SK-N-SH (cell line): Measurements from ENCODE around the gene GTF2I. TPM values are rescaled to one million over a fixed set of nuclear protein-coding genes. Genes with fewer than 3 reads are reported as not detected.
"Not testable (repeated sequence)": the region's sequence is repeated elsewhere in the genome, so short reads cannot be mapped to it uniquely, and the experiment has no call there.

Experiments
- CTCF ChIA-PET: fragments of 300-600, 350-600 bp; formaldehyde crosslinking; extraction: SDS; loops from one replicate; lab custom pipeline; 2021; lab: Yijun Ruan, JAX
- POLR2A ChIA-PET: fragments of 350-600 bp; sonication (Branson Sonifier 250); formaldehyde crosslinking; extraction: SDS; loops from one replicate; lab custom pipeline; 2020; ENCODE audit warnings: antibody characterized with exemption, inconsistent platforms; lab: Yijun Ruan, JAX
- DNase-seq: peaks from one replicate; pipeline ENCODE4 v3.0.0; 2012
- H2AFZ ChIP-seq: fragments of 200-600 bp; sonication (generic); 2 replicates; pipeline ENCODE4 v1.8.1; 2016; ENCODE audit warnings: antibody characterized with exemption, mild to moderate bottlenecking, low read depth
- H3F3A ChIP-seq: fragments of 200-600 bp; sonication (generic); replicated peaks from 2 replicates; pipeline ENCODE3; 2016; ENCODE audit warnings: antibody characterized with exemption, mild to moderate bottlenecking; ENCODE audit not compliant: insufficient read depth
- H3K27ac ChIP-seq, 2 experiments: fragments of 200-500 bp in 1 of 2; fragments of 200-600 bp in 1 of 2; sonication (Bioruptor generic) in 1 of 2; sonication (generic), shearing (Covaris generic) in 1 of 2; 2 replicates each; pipeline versions ENCODE4 v1.5.1 to v1.6.1; 2014 to 2016; ENCODE audit warnings: low read depth in 2 of 2, inconsistent platforms in 1 of 2, low read length in 1 of 2, mild to moderate bottlenecking in 1 of 2, mixed read lengths in 1 of 2
- H3K27me3 ChIP-seq: fragments of 200-600 bp; sonication (generic), shearing (Covaris generic); 2 replicates; pipeline ENCODE4 v1.6.1; 2016; ENCODE audit warnings: mixed run types; ENCODE audit not compliant: insufficient read depth
- H3K36me3 ChIP-seq, 2 experiments: fragments of 200-500 bp in 1 of 2; fragments of 200-600 bp in 1 of 2; sonication (Bioruptor generic) in 1 of 2; sonication (generic) in 1 of 2; replicated peaks in 1 of 2; 2 replicates each; pipeline versions ENCODE3 to v1.5.1; 2014 to 2016; ENCODE audit warnings: low read length in 1 of 2, mild to moderate bottlenecking in 1 of 2; ENCODE audit not compliant: insufficient read depth in 2 of 2, control insufficient read depth in 1 of 2
- H3K4me1 ChIP-seq, 2 experiments: fragments of 200-500 bp in 1 of 2; fragments of 200-600 bp in 1 of 2; sonication (Bioruptor generic) in 1 of 2; sonication (generic), shearing (Covaris generic) in 1 of 2; 2 replicates each; pipeline versions ENCODE4 v1.5.1 to v1.6.1; 2014 to 2016; ENCODE audit warnings: low read depth in 1 of 2, low read length in 1 of 2, mixed run types in 1 of 2; ENCODE audit not compliant: insufficient read depth in 2 of 2, control insufficient read depth in 1 of 2
- H3K4me2 ChIP-seq: fragments of 200-600 bp; sonication (generic), shearing (Covaris generic); 2 replicates; pipeline ENCODE4 v1.6.1; 2017; ENCODE audit warnings: mixed run types
- H3K4me3 ChIP-seq, 2 experiments: fragments of 200-500 bp in 1 of 2; fragments of 200-600 bp in 1 of 2; sonication (Bioruptor generic) in 1 of 2; sonication (generic), shearing (Covaris generic) in 1 of 2; 2 replicates each; pipeline versions ENCODE4 v1.5.1 to v1.8.1; 2014 to 2016; ENCODE audit warnings: low read depth in 2 of 2, inconsistent platforms in 1 of 2, low read length in 1 of 2, mild to moderate bottlenecking in 1 of 2, mixed read lengths in 1 of 2, moderate library complexity in 1 of 2
- H3K79me2 ChIP-seq: fragments of 200-600 bp; sonication (generic); 2 replicates; pipeline ENCODE4 v1.8.1; 2017; ENCODE audit warnings: mild to moderate bottlenecking; ENCODE audit not compliant: insufficient read depth
- H3K9ac ChIP-seq: fragments of 200-600 bp; sonication (generic); 2 replicates; pipeline ENCODE4 v1.6.1; 2017; ENCODE audit warnings: mixed run types
- H3K9me2 ChIP-seq: fragments of 200-600 bp; sonication (generic); 2 replicates; pipeline ENCODE4 v1.6.1; 2017; ENCODE audit warnings: mixed run types
- H3K9me3 ChIP-seq: fragments of 200-600 bp; sonication (generic); 2 replicates; pipeline ENCODE4 v1.6.1; 2017; ENCODE audit warnings: mixed run types, mild to moderate bottlenecking, moderate library complexity
- H4K20me1 ChIP-seq: fragments of 200-600 bp; sonication (generic); 2 replicates; pipeline ENCODE4 v1.6.1; 2017; ENCODE audit warnings: mild to moderate bottlenecking, mixed run types; ENCODE audit not compliant: insufficient read depth
- CTCF ChIP-seq: fragments of 200-600 bp; sonication (generic); IDR thresholded peaks from 2 replicates; pipeline ENCODE4 v1.6.1; 2017; ENCODE audit warnings: antibody characterized with exemption, mild to moderate bottlenecking, moderate library complexity
- EP300 ChIP-seq, 2 experiments: IDR thresholded peaks; 2 replicates each; pipeline versions ENCODE4 v1.4.0 to v1.6.1; 2012; ENCODE audit warnings: borderline replicate concordance in 1 of 2, low read depth in 1 of 2, low read length in 1 of 2
- FOSL2 ChIP-seq: IDR thresholded peaks from 2 replicates; pipeline ENCODE4 v1.4.0; 2012; ENCODE audit warnings: low read depth, mild to moderate bottlenecking, moderate library complexity, borderline replicate concordance
- MAX ChIP-seq: IDR thresholded peaks from 2 replicates; pipeline ENCODE4 v1.4.0; 2012; ENCODE audit warnings: low read depth
- MXI1 ChIP-seq: IDR thresholded peaks from 2 replicates; pipeline ENCODE4 v1.6.1; 2012; ENCODE audit warnings: mild to moderate bottlenecking, low read depth, low read length, improper control_type of control experiment
- NFIC ChIP-seq: IDR thresholded peaks from 2 replicates; pipeline ENCODE4 v1.4.0; 2012; ENCODE audit warnings: borderline replicate concordance
- NRF1 ChIP-seq: IDR thresholded peaks from 2 replicates; pipeline ENCODE4 v1.6.1; 2012; ENCODE audit warnings: low read depth, mild to moderate bottlenecking, low read length
- RFX5 ChIP-seq: IDR thresholded peaks from 2 replicates; pipeline ENCODE4 v1.6.1; 2012; ENCODE audit warnings: mild to moderate bottlenecking, improper control_type of control experiment, low read length
- SIN3A ChIP-seq: IDR thresholded peaks from 2 replicates; pipeline ENCODE4 v1.6.1; 2012; ENCODE audit warnings: low read depth, mild to moderate bottlenecking, low read length, moderate library complexity, borderline replicate concordance
- SMC3 ChIP-seq: IDR thresholded peaks from 2 replicates; pipeline ENCODE4 v1.6.1; 2012; ENCODE audit warnings: low read depth, low read length, improper control_type of control experiment
- TAF1 ChIP-seq: IDR thresholded peaks from 2 replicates; pipeline ENCODE4 v1.6.1; 2012; ENCODE audit warnings: low read depth, mild to moderate bottlenecking, low read length, moderate library complexity, borderline replicate concordance
- YY1 ChIP-seq: IDR thresholded peaks from 2 replicates; pipeline ENCODE4 v1.4.0; 2012; ENCODE audit warnings: low read depth, mild to moderate bottlenecking
- WGBS: methylation state at CpG from one replicate; pipeline ENCODE4 v1.1.6; 2017; ENCODE audit warnings: low lambda C conversion rate; 5-methylcytosine and 5-hydroxymethylcytosine counted together
- polyA plus RNA-seq, 3 experiments: library from polyadenylated mRNA; depleted of rRNA; stranded (reverse); fragments of >200 nt; gene quantifications; 2 replicates each; pipeline ENCODE4 v1.2.3, GENCODE V29; 2012

The GTF2I gene
- polyA plus RNA-seq, 1 of the 3 experiments (the other 2 are of a cell fraction) = 90.5 TPM

GRCh38 chr7:74658178-74659004, 873 bp downstream of the GTF2I start:
- DNase-seq = peak; percentile 100
- TF ChIP-seq RFX5 (peak; percentile 93), EP300 (IDR thresholded peaks at IDR 0.05; ENCODE audit: borderline replicate concordance in 1 of 2, low read depth in 1 of 2, low read length in 1 of 2) (peak in 1 of 2 experiments; percentile 65; a peak in 2 of 4 replicates), NRF1 (peak; percentile 92), YY1 (no peak), TAF1 (peak; percentile 60), MAX (peak; percentile 60), MXI1 (peak; percentile 65), FOSL2 (no peak), SMC3 (no peak), NFIC (peak; percentile 5; the same call in 1 of the 2 replicates), SIN3A (peak; percentile 32; the same call in 1 of the 2 replicates), CTCF (no peak)
- Histone ChIP-seq H3K36me3 (peaks cover 0 to 14% of the 10 kb centered on the region in 2 experiments), H3K9ac (peak overlapping the region; percentile 99), H3K79me2 (peaks cover 55% of the 10 kb centered on the region), H4K20me1 (peaks cover 49% of the 10 kb centered on the region), H3K27me3 (no peaks in the 10 kb centered on the region), H3F3A (peaks cover 31% of the 10 kb centered on the region), H2AFZ (peak overlapping the region; percentile 58; the same call in 1 of the 2 replicates), H3K9me3 (no peaks in the 10 kb centered on the region), H3K27ac (peak overlapping the region; percentile 87 to 95), H3K4me3 (peak overlapping the region; percentile 65 to 95), H3K4me1 (peaks cover 11 to 23% of the 10 kb centered on the region in 2 experiments), H3K9me2 (no peaks in the 10 kb centered on the region), H3K4me2 (peak overlapping the region; percentile 93)
- POLR2A ChIA-PET = interaction anchor here (0.8 to 1.1 kb wide), 2 partner anchors 11 to 34 kb away, joined by 3 read pairs; no protein-coding TSS in a partner anchor
- WGBS = 2% methylated on average over 53 of the region's 108 CpGs
- CTCF ChIA-PET = interaction anchor here (1.3 to 2.0 kb wide), 2 partner anchors 92 kb away, joined by 3 to 8 read pairs; no protein-coding TSS in a partner anchor

- POLR2A ChIA-PET, H3K27ac ChIP-seq, H2AFZ ChIP-seq, H3K4me3 ChIP-seq, H3K27me3 ChIP-seq, DNase-seq, H3K9me2 ChIP-seq, H3K9me3 ChIP-seq, H3K9ac ChIP-seq: not testable (repeated sequence)
- Histone ChIP-seq H3K4me2 (peak overlapping the region; percentile 93; the same call in 1 of the 2 replicates), H3F3A (peaks cover 31% of the 10 kb centered on the region), H3K36me3 (peaks cover 0 to 22% of the 10 kb centered on the region in 2 experiments), H3K4me1 (peaks cover 11 to 23% of the 10 kb centered on the region in 2 experiments), H3K79me2 (peaks cover 73% of the 10 kb centered on the region), H4K20me1 (peaks cover 67% of the 10 kb centered on the region)
- WGBS = 92% methylated on average over 18 of the region's 18 CpGs
- CTCF ChIA-PET = interaction anchor here (1.4 kb wide), 1 partner anchor 94 kb away, joined by 4 read pairs; no protein-coding TSS in a partner anchor
These were observed 2.7 kb downstream of the GTF2I start for GRCh38 chr7:74660202-74660601.
